ENCODE measurements around the gene UBXN6. TPM values are rescaled to one million over a fixed set of nuclear protein-coding genes. Genes with fewer than 3 reads are reported as not detected.

The UBXN6 gene
- total and polyA plus RNA-seq, 2 of the 8 experiments (the other 6 are each of a cell fraction or from before 2014, with no cell fraction given), result 28.0 to 43.8 TPM

- Histone ChIP-seq H4K91ac (replicated peaks; ENCODE audit: insufficient read length, low read length) (no peak overlapping the region), H3K36me3 (ENCODE audit: control insufficient read depth in 2 of 4, insufficient read depth in 4 of 4, low read length in 3 of 4) (peaks cover 2 to 51% (median 26%) of the 10 kb centered on the region in 4 experiments; a peak in 6 of 8 replicates), H3K4me1 (replicated peaks in 1 of 4; ENCODE audit: control insufficient read depth in 3 of 4, insufficient read depth in 4 of 4, low read length in 3 of 4) (no peaks in the 10 kb centered on the region), H2BK5ac (ENCODE audit: low read depth, low read length) (no peak overlapping the region), H3K79me1 (ENCODE audit: low read depth, low read length) (peaks cover 5% of the 10 kb centered on the region), H2BK15ac (ENCODE audit: low read length) (no peak overlapping the region), H2BK120ac (replicated peaks; ENCODE audit: low read depth, low read length) (no peak overlapping the region), H3K23ac (ENCODE audit: insufficient read length) (no peak overlapping the region), H3K4me2 (ENCODE audit: insufficient read depth in 1 of 2, low read depth in 2 of 2, low read length in 2 of 2) (no peak overlapping the region), H2BK20ac (ENCODE audit: low read length) (no peak overlapping the region), H3K18ac (ENCODE audit: extremely low read depth, low read length) (no peak overlapping the region), H3K14ac (ENCODE audit: insufficient read length) (no peak overlapping the region), H3K4me3 (ENCODE audit: extremely low read depth in 1 of 4, insufficient read depth in 2 of 4, low read depth in 3 of 4, low read length in 4 of 4) (no peak overlapping the region), H2AK5ac (ENCODE audit: low read depth, low read length) (no peak overlapping the region), H2AFZ (ENCODE audit: low read length) (no peak overlapping the region), H3K79me2 (ENCODE audit: control insufficient read depth in 1 of 2, insufficient read depth in 2 of 2, low read length in 2 of 2) (0 out of 4 replicates have a peak, but pooled peaks cover 0 to under 1% of the 10 kb centered on the region in 2 experiments), H3K4ac (replicated peaks; ENCODE audit: insufficient read length, low read depth, low read length) (no peak overlapping the region), H3K56ac (replicated peaks; ENCODE audit: insufficient read length, low read depth, low read length) (no peak overlapping the region), H4K20me1 (replicated peaks in 1 of 2; ENCODE audit: control insufficient read depth in 1 of 2, insufficient read depth in 2 of 2, low read length in 2 of 2) (peaks cover 6 to 22% of the 10 kb centered on the region in 2 experiments), H3K27me3 (replicated peaks in 1 of 4; ENCODE audit: control insufficient read depth in 3 of 4, extremely low read depth in 1 of 4, insufficient read depth in 3 of 4, low read length in 3 of 4) (no peaks in the 10 kb centered on the region; a peak in 1 of 7 replicates), H3K27ac (ENCODE audit: low read depth, low read length) (no peak overlapping the region), H2BK12ac (ENCODE audit: low read depth, low read length) (no peak overlapping the region), H3K9ac (replicated peaks in 1 of 4; ENCODE audit: extremely low read depth in 1 of 4, low read depth in 3 of 4, low read length in 3 of 4) (no peak overlapping the region), H4K8ac (ENCODE audit: extremely low read depth, insufficient read depth, low read length) (no peak overlapping the region), H3K23me2 (ENCODE audit: low read depth, low read length) (peaks cover 3% of the 10 kb centered on the region; the same call in 1 of the 2 replicates), H3K9me3 (ENCODE audit: insufficient read depth in 2 of 2, low read depth in 1 of 2, low read length in 1 of 2) (no peaks in the 10 kb centered on the region), H4K5ac (ENCODE audit: insufficient read length, low read depth, low read length) (no peak overlapping the region)
- DNase-seq (ENCODE audit: low read depth in 1 of 2, low spot score in 2 of 2), result no peak
- ChIA-PET CTCF (ENCODE audit: partially characterized antibody) (interaction anchor here (0.8 to 1.0 kb wide), 3 partner anchors 10 to 219 kb away, joined by 3 to 4 read pairs (median 3); no protein-coding TSS in a partner anchor), POLR2A (ENCODE audit: partially characterized antibody) (interaction anchor here (0.5 to 1.7 kb wide), 3 partner anchors 14 to 53 kb away, joined by 3 to 4 read pairs (median 3); no protein-coding TSS in a partner anchor)
- 88% methylated on average over 11 of the region's 11 CpGs; no CpG with 5 or more reads in 1 of the 2 experiments for WGBS, 2 experiments (ENCODE audit: extremely low coverage in 1 of 2, insufficient coverage in 1 of 2, insufficient read length in 1 of 2, insufficient replicate concordance in 2 of 2, low coverage in 1 of 2, low lambda C conversion rate in 2 of 2, missing lambda C conversion rate in 1 of 2)
- FAIRE-seq, result no peak
- TF ChIP-seq, protein P1, sequence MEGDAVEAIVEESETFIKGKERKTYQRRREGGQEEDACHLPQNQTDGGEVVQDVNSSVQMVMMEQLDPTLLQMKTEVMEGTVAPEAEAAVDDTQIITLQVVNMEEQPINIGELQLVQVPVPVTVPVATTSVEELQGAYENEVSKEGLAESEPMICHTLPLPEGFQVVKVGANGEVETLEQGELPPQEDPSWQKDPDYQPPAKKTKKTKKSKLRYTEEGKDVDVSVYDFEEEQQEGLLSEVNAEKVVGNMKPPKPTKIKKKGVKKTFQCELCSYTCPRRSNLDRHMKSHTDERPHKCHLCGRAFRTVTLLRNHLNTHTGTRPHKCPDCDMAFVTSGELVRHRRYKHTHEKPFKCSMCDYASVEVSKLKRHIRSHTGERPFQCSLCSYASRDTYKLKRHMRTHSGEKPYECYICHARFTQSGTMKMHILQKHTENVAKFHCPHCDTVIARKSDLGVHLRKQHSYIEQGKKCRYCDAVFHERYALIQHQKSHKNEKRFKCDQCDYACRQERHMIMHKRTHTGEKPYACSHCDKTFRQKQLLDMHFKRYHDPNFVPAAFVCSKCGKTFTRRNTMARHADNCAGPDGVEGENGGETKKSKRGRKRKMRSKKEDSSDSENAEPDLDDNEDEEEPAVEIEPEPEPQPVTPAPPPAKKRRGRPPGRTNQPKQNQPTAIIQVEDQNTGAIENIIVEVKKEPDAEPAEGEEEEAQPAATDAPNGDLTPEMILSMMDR (IDR thresholded peaks at IDR 0.05; ENCODE audit: control extremely low read depth in 1 of 3, insufficient read depth in 1 of 3, low read depth in 1 of 3, low read length in 3 of 3), result no peak
- TF ChIP-seq SIN3A (conservative IDR thresholded peaks at IDR 0.05 in 1 of 2, IDR thresholded peaks at IDR 0.05 in 1 of 2; ENCODE audit: low read depth in 1 of 2, low read length in 2 of 2) (no peak), EGR1 (IDR thresholded peaks at IDR 0.05; ENCODE audit: borderline replicate concordance, low read depth, low read length) (no peak), FOSL1 (IDR thresholded peaks at IDR 0.05; ENCODE audit: insufficient read depth, low read depth, low read length) (no peak), TEAD4 (IDR thresholded peaks at IDR 0.05; ENCODE audit: low read depth, low read length) (no peak), KDM5A (IDR thresholded peaks at IDR 0.05; ENCODE audit: low read length) (no peak), TAF1 (IDR thresholded peaks at IDR 0.05; ENCODE audit: low read depth, low read length) (no peak), MAFK (IDR thresholded peaks at IDR 0.05; ENCODE audit: low read depth, low read length) (no peak), TAF7 (optimal IDR thresholded peaks at IDR 0.05; ENCODE audit: borderline replicate concordance, low read depth, low read length) (no peak)
Measured at GRCh38 chr19:4487572-4487971, 30.0 kb upstream of the UBXN6 start.
